NCI-H510A (cell line): ENCODE data around the gene UBR1.
"Not testable (repeated sequence)": the region's sequence is repeated elsewhere in the genome, so short reads cannot be mapped to it uniquely, and the experiment has no call there.

Experiments used
- DNase-seq: peaks from one replicate; lab custom pipeline; 2025; lab: John Stamatoyannopoulos, UW

The UBR1 gene

GRCh38 chr15:43052860-43053259, 53.0 kb downstream of the UBR1 start:
- no peak for DNase-seq

- DNase-seq: no peak
Observed at GRCh38 chr15:43048935-43049334, 56.9 kb downstream of the UBR1 start.

- no peak for DNase-seq
Observed at GRCh38 chr15:43046484-43046883, 59.4 kb downstream of the UBR1 start.

- no peak for DNase-seq
Observed at GRCh38 chr15:43042885-43043284, 63.0 kb downstream of the UBR1 start.

- DNase-seq: not testable (repeated sequence)
Observed at GRCh38 chr15:43041085-43041484, 64.8 kb downstream of the UBR1 start.

- DNase-seq: not testable (repeated sequence)
Observed at GRCh38 chr15:43035240-43035639, 70.6 kb downstream of the UBR1 start.

- no peak for DNase-seq
Observed at GRCh38 chr15:43029476-43029875, 76.4 kb downstream of the UBR1 start.

GRCh38 chr15:43025150-43025549, 80.7 kb downstream of the UBR1 start:
- no peak for DNase-seq

- DNase-seq: not testable (repeated sequence)
Observed at GRCh38 chr15:43014671-43015070, 91.2 kb downstream of the UBR1 start.

- no peak for DNase-seq
Observed at GRCh38 chr15:43009206-43009605, 96.6 kb downstream of the UBR1 start.

- no peak for DNase-seq
Observed at GRCh38 chr15:43008150-43008549, 97.7 kb downstream of the UBR1 start.

- no peak for DNase-seq
Observed at GRCh38 chr15:43007551-43007950, 98.3 kb downstream of the UBR1 start.

GRCh38 chr15:43006991-43007390, 98.8 kb downstream of the UBR1 start:
- DNase-seq: no peak

- not testable (repeated sequence) for DNase-seq
Observed at GRCh38 chr15:43004886-43005595, 100.8 kb downstream of the UBR1 start.

- DNase-seq: no peak
Observed at GRCh38 chr15:42999201-42999779, 106.5 kb downstream of the UBR1 start.

GRCh38 chr15:42996871-42997270, 109.0 kb downstream of the UBR1 start:
- DNase-seq: no peak

- DNase-seq: no peak
Observed at GRCh38 chr15:42994546-42994945, 111.3 kb downstream of the UBR1 start.

GRCh38 chr15:42992626-42993025, 113.2 kb downstream of the UBR1 start:
- DNase-seq: no peak

GRCh38 chr15:42986693-42987342, 119.0 kb downstream of the UBR1 start:
- no peak for DNase-seq

- DNase-seq: no peak
Observed at GRCh38 chr15:42984493-42985034, 121.3 kb downstream of the UBR1 start.

- DNase-seq: not testable (repeated sequence)
Observed at GRCh38 chr15:42979113-42979512, 126.7 kb downstream of the UBR1 start.

GRCh38 chr15:42974202-42974862, 131.5 kb downstream of the UBR1 start:
- no peak for DNase-seq

GRCh38 chr15:42973114-42973513, 132.7 kb downstream of the UBR1 start:
- no peak for DNase-seq
